HT-29 (cell line): ENCODE measurements around the gene KIZ. TPM values are rescaled to one million over a fixed set of nuclear protein-coding genes. Genes with fewer than 3 reads are reported as not detected.
"Not testable (repeated sequence)": the region's sequence is repeated elsewhere in the genome, so short reads cannot be mapped to it uniquely, and the experiment has no call there.

ENCODE experiments used
- DNase-seq: peaks from one replicate; pipeline ENCODE4 v3.0.0-alpha.2; 2015; ENCODE audit warnings: low spot score
- total RNA-seq: library from RNA; depleted of rRNA; stranded (reverse); fragments of >200 nt; shearing (Covaris generic); gene quantifications from 2 replicates; pipeline ENCODE4 v1.2.3, GENCODE V29; 2014

Gene KIZ
- total RNA-seq, 1 experiment from 2014 or later, result 11.5 TPM

DNA sequence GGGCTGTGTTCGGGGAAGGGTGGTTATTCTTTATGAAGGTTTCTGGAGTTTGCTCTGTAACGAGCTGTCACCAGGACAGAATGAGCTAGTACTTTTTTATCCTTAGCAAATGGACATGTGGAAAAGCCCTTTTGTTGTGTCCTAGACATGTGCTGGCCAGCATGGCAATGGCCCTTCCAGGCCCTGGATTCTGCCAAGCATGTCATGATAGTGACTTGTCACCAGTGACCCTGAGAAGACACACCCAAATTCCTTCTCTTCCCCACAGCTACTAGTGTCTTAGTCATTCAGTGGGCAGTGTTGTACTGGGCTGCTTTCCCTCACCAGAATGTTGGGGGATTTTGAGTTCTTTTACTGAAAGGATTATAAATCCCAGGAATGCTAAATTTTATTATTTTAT, 103.3 kb downstream of the KIZ start:
- DNase-seq, result no peak

DNA sequence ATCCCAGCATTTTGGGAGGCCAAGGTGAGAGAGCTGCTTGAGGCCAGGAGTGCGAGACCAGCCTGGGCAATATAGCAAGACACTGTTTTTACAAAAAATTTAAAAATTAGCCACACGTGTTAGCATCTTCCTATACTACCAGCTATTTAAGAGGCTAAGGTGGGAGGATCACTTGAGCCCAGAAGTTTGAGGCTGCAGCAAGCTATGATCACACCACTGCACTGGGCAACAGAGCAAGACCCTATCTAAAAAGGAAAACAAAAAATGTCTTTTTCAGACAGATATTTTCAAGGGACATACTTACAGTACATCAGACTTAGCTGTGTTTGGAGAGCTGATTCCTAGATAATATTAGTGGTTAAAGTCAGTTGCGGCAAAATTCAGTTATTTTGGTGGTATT, 104.3 kb downstream of the KIZ start:
- no peak for DNase-seq

DNA sequence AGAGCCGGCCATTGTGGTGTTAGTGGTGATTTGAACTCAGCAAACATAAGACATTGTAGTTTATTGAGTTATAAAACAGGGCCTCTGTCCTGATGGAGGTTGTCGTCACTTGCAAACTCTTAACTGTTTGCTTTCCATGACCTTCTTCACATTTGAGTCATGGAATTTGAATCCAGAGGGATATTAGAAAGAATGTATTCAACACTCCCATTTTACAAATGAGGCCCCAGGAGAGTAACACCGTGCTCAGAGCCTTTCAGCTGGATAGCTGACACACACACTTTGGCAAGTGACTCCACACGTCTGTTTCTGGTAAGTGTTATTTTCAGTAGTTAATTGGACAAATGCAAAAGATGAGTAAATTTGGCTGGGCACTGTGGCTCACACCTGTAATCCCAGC, 104.8 kb downstream of the KIZ start:
- no peak for DNase-seq

DNA sequence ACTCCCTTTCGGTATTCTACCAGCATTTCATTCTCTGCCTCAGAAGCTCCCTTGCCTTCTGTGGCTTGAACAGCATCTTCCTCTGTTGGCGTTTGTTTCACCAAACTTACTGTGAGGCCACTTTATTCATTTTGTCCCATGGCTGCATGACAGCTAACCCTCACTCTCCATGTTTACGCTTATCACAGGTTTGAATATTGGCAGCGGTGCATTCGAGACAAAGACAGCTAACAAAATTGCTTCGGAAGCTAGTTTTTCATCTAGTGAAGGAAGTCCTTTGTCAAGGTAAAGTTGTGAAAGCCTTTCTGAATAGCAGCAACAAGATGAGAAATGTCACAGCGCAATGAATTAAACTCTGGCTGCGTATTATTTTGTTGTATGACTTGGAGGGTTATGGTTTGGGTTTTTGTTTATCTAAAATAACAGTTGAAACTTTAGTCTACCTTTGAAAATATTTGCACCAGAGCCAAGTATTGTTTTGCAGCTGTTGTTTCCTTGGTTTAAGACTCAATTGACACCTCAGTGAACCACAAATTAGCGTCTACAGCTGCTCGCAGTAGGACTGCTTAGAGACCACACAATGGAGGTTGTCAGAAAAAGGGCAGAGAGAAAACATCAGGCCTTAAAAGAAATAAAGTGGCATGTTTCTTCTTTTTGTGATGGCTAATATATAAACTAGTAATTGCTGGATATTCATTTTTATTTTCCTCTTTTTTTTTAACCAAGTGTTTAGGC, 106.8 kb downstream of the KIZ start:
- DNase-seq, result no peak

DNA sequence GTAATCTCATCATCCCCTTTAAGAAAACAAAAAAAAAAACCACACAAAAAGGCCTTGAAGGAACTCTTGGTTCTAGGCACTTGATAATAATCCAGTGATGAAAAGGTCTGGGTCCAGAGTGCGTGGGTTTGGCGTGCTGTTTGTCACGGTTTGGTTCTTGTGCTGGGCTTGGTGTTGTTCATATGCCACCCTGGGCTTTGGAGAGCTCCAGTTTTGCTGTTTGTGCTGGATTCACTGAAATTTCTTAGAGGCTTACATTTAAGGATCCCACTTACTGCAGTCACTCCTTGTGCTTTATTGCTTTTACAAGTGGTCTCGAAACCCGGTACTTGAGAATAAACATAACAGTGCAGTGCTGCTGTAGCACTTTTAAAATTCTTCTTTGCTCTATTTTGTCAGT, 108.4 kb downstream of the KIZ start:
- DNase-seq, result no peak

DNA sequence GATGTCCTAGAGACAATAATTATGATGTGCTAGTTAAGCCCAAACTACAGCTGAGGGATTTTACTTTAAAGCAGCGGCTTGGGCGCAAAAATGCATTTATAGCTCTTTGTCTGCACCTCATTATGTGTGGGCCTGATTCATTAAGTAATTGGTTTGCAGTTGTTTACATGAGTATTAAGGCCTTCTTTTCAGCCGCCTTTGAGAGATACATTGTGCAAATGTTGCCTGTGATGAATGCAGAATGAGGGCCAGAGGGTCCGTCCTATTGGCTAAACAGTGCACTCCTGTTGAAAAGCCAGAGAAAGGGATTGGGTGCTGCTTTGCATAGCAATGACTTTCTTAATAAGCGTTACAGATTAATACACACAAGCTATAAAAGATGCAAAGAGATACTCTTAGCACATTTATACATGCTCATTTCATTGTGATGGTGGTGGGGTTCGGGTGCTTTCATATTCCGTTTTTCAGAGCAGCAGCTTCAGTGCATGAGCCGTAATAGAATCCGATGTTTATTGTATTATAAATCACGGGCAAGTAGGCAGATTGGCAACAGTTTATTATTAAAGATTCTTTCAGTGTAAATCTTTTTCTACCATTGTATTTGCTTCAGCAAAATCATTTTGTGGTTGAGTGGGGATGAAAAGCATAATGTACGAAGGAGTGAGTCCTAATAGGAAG, 109.1 kb downstream of the KIZ start:
- no peak for DNase-seq

DNA sequence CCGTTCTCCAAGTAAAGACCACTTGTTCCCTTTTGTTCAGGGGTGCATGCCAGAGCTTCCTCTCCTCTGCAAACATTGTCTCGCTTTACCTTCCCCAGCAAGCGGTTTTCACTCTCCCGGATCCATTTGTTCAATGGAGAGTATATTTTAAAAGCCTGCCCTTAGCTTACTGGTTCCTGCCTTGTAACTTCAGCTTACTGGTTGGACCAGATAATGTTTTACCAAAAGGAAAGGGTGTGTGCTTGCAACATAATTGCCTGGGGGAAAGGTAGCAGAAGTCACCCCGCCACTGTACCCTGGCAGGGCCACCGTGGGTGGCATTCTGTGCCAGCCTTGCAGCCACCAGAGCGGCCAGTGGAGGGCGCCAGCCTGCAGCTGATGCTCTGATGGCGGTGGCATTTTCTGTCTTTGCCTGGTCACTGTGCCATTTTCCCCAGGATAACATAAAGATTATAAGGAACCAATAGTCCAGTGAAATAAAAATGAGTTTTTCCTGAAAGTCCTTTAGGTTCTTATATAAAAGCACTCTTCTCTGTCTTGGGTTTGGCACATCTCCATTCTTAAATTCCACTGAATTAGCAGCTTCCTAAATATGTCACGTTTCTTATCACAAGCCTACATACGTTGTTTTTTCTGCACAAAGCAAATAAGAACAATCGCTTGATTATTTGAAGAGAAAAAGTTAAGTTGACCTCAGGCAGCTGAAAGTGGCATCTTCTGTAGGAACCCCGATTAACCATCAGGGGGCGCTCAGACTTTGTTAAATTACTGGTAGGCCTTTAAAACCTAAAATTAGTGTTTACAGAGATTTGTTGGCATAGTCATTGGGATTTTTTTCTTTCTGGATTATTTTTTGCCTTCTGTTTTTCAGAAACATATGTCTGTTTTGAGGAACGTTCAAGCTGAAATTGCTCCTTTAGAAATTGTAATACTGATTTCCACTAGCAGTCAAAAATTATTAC, 109.9 kb downstream of the KIZ start:
- DNase-seq, result peak; percentile 81

DNA sequence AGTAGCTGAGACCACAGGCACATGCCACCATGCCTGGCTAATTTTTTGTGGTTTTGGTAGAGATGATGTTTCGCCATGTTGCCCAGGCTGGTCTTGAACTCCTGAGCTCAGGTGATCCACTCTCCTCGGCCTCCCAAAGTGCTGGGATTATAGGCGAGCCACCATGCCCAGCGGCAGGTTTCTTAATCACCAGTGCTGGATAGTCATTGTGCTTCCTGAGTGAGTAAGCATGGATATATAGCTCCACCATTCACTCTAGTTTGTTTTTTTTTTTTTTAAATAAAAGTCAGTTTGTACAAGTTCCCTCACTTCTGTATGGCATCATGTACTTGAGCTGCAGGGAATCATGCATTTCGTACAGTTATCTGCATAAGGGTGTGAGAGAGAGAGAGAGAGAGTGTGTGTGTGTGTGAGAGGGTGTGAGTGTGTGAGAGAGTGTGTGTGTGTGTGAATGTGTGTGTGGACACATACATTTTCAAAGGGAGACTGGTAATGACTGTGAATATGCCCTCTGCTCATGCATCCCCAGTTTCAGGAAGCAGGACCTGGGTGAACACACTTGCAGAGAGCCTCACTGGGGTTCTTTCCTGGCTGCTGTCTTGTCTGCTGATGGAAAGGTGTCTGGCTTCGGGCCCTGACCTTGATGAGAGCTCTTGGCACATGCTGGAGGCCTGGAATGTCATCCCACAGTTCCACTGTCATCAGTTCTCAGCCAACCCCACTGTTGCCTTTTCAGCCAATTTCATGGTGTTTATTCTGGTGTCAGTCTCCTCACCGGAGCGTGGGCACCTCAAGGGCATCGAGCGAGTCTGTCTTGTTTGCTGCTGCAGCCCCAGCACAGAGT, 112.3 kb downstream of the KIZ start:
- DNase-seq, result no peak

DNA sequence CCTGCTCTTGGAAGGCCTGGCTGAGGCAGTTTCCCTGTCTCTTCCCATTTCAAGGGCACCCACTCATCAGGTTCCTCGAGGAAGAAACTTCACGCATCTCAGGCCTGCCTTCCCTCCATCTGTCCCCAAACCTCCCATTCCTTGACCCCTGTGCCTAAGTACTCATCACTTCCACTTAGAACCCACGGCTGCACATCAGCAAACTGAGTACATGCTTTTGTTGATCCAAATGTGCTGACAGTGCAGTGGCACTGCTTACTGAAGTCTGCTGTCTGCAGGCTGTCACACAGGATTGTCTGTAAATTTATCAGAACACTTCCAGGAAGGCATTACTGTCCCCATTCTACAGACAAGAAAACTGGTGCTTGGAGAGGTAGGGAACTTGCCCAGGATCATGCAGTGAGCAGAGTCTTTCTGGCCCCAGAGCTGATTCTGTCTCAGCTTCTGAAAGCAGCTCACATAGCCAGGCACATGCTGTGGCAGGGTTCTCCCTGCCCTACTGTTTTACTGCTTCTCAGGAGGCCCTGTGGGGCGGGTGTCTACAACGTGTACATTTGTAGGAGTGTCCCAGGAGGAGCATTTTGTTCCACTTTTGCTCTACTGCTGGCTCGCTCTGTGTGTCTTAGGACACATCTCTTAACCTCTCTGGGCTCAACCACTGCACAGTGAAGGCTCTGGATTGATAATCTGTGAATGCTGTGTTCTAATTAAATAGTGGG, 113.1 kb downstream of the KIZ start:
- DNase-seq, result no peak

DNA sequence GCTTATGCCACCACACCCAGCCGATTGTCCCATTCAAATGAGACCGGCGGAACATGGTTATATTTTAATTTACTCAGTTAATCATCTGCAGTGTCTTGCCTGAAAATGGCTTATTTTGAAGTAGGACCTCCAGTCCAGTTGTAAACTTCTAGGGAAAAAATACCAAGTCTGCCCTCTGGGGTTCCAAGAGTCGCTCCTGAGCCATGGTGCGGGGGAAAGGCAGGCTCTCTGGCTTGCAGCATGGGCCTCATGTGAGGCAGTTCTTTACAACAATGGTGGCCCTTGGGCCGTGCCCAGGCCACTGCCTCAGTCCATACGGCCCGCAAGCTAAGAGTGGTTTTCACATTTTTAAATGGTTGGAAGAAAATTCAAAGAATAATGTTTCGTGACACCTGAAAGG, 114.5 kb downstream of the KIZ start:
- no peak for DNase-seq

DNA sequence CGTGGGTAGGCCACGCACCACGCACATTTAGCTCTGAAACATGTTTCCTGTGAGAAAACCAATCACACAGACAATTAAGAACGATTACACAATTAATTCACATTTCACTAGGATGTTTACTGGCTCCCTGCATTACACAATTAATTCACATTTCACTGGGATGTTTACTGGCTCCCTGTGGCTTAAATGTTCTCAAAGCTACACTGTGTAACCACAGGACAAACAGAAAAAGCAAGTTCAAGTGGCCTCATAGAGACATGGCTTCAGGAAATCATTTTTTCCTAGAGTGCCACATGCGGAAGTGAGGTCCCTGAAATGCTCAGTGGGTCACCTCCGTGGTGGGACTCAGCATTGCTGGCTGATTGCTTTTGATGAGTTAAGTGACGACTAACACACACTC, 115.5 kb downstream of the KIZ start:
- DNase-seq, result no peak

DNA sequence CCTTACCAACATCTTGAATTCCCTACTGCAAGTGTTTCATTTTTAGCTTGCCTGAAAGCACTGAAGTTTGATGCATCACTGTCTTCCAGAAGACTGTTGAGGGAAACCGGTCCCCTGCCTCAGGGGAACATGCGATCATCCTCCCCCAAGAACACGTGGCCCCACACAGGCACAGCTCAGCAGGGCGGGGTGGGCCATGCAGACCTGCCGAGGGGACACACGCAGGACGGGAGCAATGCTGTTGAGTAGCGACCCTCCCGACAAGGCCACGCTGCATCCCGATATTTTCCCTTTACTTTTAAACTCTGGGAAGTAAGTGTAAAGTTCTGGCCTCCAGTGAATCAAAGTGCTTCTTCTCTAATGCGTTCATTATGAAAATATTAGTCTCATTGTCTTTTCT, 117.9 kb downstream of the KIZ start:
- no peak for DNase-seq

DNA sequence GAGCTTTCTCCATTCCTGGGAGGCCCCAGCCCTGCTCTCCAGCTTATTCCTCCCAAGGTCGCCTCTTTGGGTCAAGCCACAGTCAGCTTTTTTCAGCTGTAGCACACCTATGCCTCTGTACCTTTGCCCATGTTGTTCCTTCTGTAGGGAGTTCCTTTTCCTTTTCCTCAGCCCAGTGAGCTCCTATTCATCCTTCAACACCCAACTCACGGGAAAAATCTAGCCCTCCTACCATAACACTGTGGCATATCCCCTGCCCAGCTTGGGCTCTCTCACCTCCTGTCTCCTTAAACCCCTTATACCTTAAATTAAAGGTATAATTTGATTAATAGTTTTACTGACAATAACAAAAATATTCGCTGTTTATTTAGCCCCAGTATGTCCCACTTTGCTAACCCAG, 118.9 kb downstream of the KIZ start:
- no peak for DNase-seq

DNA sequence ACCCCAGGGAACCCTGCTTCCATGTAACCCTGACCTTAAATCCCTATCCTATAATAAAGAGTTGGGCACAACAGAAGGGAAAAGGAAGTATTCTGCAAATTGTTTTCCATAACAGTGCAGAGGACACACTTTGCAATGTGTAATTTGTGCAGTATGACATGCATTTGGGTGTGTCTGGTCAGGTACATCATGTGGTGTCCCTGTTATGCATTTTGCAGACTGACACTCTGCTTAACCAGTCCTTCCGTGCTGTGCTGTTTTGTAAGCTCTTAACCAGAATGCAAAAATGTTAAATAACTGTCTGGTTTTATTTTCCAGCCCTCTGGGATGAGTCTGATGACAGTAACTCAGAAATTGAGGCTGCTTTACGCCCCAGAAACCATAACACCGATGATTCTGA, 120.3 kb downstream of the KIZ start:
- DNase-seq, result no peak

DNA sequence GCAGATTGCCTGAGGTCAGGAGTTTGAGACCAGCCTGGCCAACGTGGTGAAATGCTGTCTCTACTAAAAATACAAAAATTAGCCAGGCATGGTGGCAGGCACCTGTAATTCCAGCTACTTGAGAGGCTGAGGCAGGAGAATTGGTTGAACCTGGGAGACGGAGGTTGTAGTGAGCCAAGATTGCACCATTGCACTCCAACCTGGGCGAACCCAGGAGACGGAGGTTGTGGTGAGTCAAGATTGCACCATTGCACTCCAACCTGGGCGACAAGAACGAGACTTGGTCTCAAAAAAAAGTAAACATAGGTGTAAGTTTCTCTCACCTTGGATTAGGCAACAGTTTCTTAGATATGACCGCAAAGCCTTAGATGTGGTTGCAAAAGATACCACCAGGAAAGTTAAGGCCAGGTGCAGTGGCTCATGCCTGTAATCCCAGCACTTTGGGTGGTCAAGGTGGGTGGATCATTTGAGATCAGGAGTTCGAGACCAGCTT, 121.8 kb downstream of the KIZ start:
- DNase-seq, result not testable (repeated sequence)

DNA sequence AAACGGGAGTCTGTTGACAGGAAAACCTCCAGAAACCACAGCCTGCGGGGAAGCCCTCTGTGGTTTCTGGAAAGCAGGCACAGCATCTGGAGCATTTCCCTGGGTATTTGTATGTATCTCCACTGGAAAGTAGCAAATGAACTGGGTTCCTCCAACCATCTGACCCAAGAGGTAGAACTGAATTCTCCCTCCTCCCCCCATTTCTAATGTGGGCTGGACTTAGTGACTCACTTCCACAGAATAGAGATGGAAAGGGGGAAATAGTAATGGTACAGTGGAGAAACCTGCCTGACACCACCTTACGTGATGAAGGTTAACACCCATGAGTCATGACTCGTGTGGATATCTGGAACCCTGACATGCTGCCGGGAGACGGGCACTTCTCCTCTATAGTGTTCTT, 125.4 kb downstream of the KIZ start:
- no peak for DNase-seq

DNA sequence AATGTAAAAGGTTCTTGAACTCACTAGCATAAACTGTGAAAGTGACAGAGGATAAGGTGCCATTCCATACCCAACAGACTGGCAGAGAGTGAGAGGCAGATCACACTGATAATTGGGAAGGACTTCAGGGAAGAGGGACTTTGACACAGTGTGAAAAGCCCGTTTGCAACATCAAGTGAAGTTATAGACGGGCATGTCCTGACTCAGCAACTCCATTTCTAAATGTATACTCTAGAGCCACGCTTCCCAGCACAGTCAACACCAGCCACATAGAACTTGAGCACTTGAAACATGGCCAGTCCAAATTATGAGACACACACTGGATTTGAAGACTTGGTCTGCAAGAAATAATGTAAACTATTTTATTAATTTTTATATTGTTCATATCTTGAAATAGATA, 131.3 kb downstream of the KIZ start:
- DNase-seq, result no peak

DNA sequence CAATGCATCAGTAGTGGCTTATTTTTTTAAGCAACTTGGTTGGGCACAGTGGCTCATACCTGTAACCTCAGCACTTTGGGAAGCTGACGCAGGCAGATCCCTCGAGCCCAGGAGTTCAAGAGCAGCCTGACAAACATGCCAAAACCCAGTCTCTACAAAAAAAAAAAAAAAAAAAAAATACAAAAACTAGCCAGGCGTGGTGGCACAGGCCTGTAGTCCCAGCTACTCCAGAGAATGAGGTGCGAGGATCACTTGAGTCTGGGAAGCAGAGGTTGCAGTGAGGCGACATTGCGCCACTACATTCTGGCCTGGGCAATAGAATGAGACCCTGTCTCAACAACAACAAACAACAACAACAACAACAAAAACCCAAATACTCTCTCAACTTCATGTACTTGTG, 132.5 kb downstream of the KIZ start:
- DNase-seq, result no peak

DNA sequence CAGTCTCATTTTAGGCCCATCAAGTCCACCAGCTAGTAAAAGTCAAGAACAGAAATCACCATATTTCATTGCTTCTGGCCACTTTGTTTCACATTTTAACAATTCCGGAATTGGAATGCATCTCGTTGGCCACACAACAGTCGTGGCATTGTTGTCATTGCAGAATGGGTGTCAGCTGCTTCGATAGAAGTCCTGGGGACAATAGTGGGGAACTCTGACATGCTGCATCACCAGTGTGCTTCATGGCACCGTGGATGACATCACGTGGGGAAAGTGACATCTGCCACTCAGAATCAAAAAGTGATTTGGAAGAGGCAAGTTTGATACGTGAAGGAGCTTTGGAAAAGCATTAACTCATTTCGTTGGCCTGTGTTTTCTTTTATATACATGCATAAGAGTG, 133.5 kb downstream of the KIZ start:
- DNase-seq, result no peak

DNA sequence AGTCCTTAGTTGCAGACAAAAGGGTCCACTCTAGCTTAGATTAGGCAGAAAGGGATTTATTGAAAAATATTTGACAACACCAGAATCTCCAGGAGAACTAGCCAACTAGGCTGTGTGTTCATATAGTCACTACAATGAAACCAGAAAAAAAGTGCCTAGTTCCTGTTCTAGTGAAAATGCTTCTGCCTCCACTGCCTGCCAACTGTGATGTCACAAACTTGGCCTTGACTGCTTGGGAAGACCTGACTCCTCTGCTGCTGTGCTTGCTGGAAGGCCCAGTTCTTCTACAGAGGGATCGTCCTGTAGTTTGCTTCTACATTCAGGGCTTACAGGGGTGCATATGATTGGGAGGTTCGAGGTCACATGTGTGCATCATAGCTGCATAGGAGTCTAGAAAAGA, 136.9 kb downstream of the KIZ start:
- DNase-seq, result no peak
